ENCODE data around the gene ANKRD11. TPM values are rescaled to one million over a fixed set of nuclear protein-coding genes. Genes with fewer than 3 reads are reported as not detected.
A peak's percentile ranks its signal among the peaks of the same experiment; 100 is the strongest.

ANKRD11 gene
- total RNA-seq, 1 donor from 2014 or later: 64.2 TPM

DNA sequence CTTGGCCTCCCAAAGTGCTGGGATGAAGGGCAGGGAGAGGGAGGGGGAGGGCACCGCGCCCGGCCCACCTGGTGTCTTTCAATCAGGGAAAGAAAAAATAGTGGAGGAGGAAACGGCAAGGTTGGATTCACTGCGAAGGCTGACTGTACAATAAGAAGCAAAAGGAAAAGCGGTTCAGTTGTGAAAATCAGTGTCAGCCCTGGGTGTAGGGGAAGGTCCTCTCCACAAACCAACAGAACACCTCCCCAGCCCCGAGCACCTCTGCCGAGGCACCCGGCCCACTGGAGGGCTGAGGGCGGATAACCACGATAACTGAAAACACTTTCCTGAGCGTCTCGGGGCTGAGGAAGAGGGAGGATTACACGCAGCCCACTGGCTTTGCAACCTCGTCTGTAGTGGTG is 16.4 kb upstream of the ANKRD11 start:
- DNase-seq: no peak

DNA sequence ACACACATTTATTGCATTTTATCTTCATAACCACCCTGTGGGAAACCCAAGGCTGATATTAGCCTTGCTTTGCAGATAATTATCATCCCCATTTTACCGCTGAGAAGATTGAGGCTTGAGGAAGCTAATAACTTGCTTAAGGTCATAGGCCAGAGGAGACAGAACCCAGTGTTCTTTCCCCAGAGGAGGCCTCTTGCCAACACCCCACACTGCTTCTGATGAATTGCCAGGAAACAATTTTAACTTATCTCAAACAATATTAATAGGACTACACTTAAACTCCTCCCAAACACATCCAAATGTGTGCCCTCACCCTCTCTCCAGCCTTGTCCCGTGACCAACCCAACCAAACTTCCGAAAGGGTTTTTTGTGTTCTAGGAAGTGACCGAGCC is 15.7 kb upstream of the ANKRD11 start:
- DNase-seq: no peak

DNA sequence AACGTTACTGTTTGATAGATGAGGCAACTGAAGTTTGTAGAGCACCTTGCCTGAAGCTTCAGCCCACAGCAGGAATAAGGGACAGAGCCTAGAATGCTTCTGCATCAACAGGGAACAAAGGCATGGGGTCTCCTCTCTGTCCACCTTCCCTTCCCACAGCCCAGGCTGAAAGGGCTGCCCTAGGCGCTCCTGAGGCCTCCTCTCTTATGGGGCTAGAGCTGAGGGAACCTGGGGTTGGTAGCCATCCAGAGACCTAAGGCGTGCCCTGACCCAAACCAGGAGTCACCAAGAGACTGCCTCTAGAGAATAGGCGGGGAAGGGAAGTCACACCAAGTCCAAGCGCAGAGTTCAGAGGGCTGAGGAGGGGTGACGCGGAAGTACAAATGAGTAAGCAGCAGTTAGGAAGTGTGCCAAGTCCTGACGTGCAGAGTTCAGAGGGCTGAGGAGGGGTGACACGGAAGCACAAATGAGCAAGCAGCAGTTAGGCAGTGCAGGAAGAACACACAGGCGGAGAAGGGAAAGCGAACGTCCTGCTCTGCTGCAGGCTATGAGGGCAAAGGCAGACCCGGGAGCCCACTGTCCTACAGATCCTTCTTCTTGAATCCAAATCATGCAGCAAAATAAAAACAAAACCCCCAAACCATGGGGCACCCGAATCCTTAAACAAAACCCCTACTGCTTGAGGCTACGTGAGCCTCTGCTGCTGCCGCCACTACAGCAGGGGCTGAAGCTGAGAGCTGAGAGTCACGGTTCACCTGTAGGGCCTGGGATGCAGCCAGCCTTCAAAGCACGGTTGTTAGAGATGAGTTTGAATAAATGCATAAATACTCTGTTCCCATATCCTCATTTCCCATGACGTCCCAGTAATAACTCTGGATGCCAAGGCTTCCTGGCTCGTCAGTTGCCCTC is 15.1 kb upstream of the ANKRD11 start:
- DNase-seq: peak; percentile 87

DNA sequence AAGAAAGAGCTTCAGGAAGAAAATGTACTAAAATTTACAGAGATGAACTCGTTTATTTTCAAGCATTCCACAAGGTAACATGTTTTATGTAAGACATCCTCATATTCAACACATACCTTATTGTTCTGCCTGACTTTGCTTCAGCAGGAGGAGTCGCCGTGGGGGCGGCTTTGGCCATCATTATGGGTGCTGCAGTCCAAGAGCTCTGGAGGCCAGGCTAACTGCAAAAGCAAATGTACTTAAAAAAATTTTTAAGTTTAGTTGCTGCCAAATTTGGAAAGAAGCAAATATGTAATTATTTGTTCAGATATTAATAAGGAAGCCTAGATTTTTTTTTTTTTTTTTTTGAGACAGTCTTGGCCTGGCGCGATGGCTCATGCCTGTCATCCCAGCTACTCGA is 13.7 kb upstream of the ANKRD11 start:
- DNase-seq: no peak

DNA sequence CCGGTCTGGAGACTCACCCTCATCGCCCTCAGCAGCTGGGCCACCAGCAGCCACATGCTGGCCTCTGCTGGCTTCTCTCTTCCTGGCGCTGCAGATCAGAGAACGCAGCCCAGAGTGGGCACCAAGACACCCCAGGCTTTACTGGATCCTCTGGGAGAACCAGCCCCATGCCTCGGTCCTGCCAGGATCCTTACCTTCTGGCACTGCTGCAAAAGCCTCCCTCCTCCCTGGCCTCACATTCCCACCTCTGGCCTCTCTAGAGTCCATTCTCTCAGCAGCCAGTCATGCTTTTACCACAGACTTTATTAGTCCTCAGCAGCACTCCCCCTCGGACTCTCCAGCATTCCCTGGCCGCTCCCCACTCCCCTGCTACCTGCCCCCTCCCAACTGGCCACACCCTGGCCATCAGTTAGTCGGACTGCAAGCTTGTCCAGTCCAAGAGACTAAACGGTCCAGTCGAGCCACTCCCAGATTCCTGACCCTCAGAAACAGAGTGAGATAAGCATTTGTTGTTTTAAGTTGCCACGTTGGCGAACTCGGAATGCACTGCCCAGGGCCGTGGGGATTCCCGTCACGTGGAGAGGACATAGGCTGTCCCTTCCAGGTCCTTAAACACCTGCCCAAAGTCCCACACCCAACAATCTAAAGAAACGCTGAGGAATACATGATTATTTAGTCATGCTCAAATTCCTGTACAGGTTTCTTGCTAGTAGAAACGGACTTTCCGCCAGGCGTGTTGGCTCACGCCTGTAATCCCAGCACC is 11.9 kb upstream of the ANKRD11 start:
- no peak for DNase-seq

DNA sequence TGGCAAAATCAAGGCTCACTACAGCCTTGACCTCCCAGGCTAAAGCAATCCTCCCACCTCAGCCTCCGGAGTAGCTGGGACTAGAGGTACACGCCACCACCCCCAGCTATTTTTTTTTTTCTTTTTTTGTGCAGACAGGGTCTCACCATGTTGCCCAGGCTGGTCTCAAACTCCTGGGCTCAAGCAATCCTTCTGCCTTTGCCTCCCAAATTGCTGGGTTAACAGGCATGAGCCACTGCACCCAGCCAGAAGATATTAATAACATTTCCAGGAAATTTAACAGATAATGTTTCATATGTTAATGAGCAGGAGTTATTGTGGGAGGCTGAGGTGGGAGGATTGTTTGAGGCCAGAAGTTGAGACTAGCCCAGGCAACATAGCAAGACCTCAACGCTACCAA is 9.4 kb upstream of the ANKRD11 start:
- DNase-seq: no peak

DNA sequence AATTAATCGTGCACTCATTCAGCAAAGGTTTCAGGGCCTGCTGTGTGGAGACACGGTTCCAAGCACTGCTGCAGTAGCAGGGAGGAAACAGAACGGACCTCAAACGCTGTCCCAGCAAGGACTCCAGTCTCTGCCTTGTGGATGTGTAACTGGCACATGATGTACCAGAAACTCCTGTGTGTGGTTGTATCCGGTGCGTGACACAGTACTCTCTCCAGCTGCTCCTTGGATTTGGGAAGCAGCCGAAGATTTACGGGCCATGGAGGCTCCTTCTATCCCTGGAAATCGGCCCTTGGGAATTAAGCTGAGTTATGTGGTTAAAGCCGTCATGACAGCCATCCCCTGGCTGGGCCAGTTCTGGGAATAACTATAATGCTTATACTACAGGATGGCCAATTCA is 8.5 kb upstream of the ANKRD11 start:
- peak; percentile 89 for DNase-seq

DNA sequence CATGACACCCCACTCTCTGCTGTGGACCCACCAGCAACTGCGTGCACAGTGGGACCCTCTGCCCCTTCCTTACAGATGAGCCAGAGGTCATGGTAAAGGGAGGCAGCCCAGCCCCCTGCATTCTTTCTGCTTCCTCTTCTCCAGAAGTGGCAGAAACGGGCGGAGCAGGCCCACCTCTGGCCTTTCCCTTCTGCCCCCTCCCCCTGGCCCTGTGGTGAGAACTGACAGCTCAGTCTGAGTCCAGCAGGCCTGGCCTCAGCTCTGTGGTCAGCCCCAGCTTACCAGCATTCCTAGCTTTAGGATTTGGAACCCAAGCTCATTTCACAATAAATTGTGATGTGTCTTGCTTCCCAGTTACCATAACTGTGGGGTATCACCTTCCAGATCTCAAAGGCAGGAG is 4.8 kb upstream of the ANKRD11 start:
- no peak for DNase-seq

DNA sequence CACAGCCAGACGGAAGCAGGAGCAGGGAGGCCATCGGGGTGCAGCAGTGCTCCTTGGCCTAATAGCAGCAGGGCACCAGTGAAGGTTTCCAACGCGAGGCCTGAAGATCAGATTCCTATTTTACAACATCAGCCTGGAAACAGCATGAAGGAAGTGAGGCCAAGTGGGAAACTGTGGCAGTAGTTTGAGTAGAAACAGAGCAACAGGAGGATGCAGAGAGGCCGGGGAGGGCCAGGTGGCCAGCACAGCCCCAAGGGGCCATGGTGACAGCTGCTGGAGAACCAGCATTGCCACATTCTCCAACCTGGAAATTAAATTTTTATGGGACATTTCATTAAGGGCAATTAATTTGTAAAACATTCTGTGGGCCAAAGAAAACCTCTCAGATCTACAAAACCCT is 3.4 kb upstream of the ANKRD11 start:
- no peak for DNase-seq

DNA sequence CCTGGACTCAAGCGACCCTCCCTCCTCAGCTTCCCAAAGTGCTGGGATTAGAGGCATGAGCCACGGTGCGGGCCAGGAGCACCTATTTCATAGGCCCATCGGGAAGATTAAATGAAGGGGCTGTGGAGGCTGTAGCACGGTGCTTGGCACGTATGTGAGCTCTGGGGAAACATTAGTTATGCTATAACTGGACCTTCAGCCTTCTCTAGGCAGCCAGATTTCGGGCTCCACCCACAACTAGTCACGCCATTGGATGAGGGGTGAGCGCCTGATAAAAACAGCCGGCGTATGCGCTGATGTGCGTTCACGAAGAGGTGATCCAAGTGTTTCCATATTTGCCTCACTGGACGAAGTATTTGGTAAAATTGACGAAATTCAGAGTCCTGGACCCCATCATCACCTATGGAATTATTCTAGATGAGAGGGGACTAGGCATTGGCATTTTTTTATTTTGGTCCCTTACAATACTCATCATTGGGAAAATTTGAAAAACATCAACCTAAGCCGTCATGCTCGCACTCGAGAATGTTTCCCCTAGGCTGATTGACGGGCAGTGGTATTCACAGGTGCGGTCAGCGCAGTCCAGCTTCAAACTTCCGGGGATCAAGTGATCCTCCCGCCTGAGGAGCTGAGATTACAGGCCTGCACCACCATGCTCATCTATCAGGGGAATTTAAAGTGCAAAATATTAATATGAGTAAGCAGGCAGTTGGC is 1.8 kb upstream of the ANKRD11 start:
- DNase-seq: no peak

DNA sequence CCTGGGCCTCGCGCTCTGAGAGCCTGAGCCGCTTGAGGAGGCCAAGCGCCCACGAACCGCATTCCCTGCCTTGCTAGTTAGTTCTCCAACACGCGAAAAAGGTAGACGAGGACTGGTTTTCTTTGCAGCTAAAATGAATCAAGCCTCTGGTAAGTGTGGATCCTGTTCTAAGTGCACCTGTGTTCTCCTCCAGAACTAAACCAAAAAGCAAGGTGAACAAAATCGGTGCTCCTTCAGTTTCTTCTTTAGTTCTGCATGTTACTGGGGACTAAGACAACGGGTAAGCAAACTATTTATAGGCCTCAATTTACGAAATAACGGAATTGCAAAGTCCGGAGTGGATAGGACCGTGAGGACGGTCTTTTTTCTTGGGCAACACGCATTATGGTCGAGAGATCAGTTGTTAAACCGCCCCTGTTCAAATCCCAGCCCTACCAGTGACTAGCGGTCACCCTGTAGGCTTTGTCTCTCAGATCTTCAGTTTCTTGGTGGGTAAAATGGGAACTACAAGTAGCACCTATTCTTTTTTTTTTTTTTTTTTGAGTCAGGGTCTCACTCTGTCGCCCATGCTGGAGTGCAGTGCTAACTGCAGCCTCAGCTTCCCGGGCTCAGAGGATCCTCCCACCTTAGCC is 993 bp upstream of the ANKRD11 start:
- DNase-seq: no peak

DNA sequence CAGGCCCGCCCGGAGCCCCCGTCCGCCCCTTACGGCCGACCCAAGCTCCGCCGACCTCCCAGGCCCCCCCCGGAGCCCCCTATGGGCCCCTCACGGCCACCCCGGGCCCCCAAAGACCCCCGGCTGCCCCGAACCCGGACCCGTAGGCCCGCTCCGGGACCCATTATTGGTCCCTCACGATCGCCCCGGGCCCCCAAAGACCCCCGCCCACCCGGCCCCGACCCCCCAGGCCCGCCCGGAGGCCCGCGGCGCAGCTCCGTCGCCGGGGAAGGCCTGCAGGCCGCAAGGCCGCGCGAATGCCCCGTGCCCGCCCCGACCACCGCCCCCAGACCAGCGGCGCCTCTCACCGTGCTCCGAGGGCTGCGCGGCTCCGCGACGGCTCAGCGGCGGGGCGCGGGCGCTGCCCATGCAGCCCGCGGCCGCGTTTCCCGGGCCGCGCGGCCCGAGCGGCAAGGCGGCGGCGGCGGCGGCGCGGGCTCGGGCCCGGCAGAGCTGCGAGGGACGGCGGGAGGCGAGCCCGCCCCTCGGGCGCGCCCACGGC is 393 bp downstream of the ANKRD11 start:
- no peak for DNase-seq

DNA sequence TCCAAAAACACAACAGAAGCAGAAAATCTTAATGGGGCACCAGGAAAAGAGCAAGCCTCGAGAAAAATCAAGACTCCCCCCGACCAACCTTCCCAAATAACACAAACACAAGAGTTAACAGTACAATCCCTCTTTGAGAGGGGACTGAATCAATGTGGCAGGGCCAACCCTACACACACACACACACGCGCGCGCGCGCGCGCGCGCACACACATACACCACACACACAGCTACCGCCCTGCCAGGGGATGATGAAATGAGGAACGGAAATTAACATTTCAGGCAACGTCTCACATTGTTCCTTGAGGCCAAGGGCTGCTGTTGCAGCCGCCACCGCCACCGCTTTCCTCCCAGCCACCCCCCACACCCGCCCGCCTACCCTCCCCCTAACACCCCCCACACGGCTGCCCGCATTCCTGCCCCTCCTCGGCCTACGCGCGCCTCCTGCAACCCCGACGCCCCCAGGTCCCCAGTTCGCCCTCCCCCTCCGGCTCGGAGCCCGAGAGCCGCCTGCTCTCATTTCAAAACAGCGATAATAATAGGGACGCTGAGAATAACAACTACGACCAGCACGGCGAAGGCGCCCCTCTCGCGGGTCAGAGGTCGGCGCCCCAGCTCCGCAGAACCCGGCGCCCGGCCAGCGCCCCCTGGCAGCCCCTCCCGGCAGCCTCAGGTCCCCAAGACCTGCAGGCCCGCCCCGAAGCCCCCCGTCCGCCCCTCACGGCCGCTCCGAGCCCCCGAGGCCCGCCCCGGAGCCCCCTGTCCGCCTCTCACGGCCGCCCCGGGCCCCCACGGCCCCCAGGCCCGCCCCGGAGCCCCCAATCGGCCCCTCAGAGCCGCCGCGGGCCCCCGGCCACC is 1.1 kb downstream of the ANKRD11 start:
- DNase-seq: peak; percentile 94

DNA sequence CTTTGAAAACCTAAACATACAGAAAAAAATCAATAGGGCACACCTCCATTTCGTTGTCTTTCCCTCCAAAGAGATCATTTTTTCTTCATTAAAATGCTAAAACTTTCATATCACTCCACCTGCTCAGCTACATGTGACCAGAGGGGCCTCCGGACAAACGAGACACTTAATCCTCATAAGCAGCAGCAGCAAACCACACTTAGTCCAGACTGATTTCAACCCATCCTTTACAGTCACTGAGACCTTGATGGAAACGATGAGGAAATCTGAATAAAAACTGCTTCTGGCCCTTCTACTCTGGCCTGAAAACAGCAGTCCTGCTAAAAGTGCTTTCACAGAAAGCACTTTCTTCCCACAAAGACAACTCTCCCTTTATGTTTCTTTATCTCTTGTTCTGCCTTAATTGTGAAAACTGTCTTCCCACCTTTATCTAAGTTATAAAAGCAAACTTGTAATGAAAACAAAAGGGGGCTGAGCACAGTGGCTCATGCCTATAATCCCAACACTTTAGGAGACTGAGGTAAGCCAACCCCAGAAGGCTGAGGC is 4.6 kb downstream of the ANKRD11 start:
- DNase-seq: no peak

DNA sequence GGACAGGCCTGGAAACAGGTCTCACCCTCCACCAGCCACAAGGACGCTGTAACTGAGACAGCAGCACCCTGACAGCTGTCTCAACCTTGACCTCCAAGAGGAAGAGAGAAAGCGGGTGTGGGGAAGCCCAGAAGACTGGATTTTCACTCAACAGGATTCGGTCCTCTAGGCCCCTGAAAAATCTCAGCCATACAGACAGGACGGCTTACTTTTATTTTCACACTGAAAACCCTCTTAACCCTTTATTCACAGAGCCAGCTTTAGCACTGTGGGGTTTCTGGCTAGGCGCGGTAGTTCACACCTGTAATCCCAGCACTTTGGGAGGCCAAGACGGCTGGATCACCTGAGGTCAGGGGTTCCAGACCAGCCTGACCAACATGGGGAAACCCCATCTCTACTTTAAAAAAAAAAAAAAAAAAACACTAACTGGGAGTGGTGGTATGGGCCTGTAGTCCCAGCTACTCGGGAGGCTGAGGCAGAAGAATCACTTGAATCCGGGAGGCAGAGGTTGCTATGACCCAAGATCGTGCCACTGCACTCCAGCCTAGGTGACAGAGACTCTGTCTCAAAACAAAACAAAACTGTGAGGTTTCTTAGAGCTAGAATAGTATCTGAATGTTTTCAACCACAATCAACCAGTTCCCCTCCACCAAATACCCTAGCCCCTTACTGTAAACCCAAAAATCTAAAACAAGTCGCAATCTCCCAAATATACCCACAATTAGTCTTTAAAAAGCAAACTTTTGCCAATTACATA is 5.3 kb downstream of the ANKRD11 start:
- DNase-seq: no peak

DNA sequence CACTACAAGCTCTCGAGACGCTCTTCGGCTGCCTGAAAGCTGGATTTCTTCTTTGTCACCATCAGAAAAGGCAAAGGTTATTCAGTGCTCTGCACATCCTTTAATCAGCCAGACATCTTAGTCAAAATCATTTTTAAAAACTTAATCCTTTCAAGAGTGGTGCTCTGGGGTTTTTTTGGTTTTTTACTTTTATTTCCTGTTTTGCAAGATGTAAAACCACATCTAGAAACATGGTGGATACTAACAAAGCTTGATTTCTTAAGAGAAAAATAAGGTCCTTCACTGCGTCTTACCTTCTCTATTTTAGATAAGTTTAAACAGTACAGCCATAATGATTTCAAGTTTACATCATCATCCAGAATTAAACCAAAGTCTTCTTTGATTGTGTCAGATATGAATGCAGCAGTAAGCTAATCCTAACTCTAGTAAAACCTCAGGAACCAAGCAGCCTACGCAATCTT is 6.3 kb downstream of the ANKRD11 start:
- DNase-seq: no peak

DNA sequence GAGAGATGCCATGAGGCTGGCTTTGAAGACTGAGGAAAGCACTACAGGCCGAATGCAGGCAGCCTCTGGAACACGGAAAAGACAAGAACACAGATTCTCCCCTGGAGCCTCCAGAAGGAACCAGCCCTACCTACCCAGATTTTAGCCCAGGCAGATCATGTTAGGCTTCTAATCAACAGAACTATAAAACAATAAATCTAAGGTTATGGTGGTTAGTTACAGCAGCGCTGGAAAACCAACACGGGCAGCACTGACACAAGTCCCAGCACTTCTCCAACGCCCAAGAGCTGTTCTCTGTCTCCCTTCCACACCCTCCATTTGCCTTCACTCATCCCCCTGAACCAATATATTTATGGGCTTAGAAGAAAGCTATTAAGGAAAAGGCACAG is 7.5 kb downstream of the ANKRD11 start:
- DNase-seq: no peak

DNA sequence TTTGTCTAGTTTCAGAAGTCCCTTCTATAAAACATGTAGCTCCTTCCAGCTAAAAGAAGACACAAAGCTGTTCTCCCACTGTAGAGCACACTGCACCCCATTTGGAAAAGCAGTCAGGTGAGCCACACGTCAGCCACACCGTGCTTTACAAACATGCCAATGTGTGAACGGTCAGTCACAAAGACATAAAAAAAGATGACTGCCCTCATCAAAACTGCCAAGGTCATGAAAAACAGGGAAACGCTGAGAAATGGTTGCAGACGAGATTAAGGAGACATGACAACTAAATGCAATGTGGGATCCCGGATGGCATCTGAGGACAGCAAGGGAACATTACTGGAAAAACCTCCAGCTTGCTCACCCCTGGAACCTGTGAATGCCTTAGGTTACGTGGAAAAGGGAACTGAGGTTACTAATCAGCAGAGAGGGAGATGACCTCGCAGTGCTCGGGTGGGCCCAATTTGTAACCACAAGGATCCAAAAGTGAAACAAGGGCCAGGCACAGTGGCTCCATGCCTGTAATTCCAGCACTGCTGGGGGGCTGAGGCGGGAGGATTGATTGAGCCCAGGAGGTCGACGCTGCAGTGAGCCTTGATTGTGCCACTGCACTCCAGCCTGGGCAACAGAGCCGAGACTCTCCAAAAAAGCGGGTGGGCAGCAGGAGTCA is 8.1 kb downstream of the ANKRD11 start:
- DNase-seq: no peak

DNA sequence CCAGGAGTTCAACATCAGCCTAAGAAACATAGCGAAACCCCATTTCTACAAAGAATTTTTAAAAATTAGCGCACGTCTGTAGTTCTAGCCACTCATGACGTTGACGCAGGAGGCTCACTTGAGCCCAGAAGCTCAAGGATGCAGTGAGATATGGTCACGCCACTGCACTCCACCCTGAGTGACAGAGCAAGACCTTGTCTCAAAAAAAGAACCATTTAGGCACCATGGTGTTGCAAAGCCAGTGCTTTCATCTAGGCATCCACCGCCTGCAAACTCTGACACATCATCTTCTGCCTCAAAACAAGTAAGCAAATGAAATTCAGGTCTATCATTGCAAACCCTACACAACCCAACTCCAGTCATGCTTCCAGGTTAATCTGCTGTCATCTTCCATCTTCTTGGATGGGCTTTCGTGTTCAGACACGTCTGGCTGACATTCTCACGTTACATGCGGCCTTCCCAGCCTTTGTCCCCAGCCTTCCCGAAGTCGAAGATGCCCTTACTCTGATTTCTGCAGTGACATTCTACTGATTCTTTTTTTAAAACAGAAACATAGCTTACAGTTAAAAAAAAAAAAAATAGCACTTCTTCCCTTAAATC is 8.9 kb downstream of the ANKRD11 start:
- DNase-seq: no peak
